BLaER1 (cell line): ENCODE results near the gene FLRT1.
"Not testable (repeated sequence)": the region's sequence is repeated elsewhere in the genome, so short reads cannot be mapped to it uniquely, and the experiment has no call there.

ENCODE experiments used
- H3K27ac ChIP-seq: shearing (Covaris generic); formaldehyde crosslinking; 2 replicates; pipeline ENCODE4 v1.8.1; 2022
- H3K27me3 ChIP-seq: shearing (Covaris generic); formaldehyde crosslinking; 2 replicates; pipeline ENCODE4 v1.8.1; 2022
- H3K36me3 ChIP-seq: shearing (Covaris generic); formaldehyde crosslinking; 2 replicates; pipeline ENCODE4 v1.8.1; 2022
- H3K4me1 ChIP-seq: shearing (Covaris generic); formaldehyde crosslinking; 2 replicates; pipeline ENCODE4 v1.8.1; 2022
- H3K4me2 ChIP-seq: shearing (Covaris generic); formaldehyde crosslinking; 2 replicates; pipeline ENCODE4 v1.8.1; 2022
- H3K4me3 ChIP-seq: shearing (Covaris generic); formaldehyde crosslinking; 2 replicates; pipeline ENCODE4 v1.8.1; 2022
- H3K9ac ChIP-seq: shearing (Covaris generic); formaldehyde crosslinking; 2 replicates; pipeline ENCODE4 v1.8.1; 2022
- H3K9me3 ChIP-seq: shearing (Covaris generic); formaldehyde crosslinking; 2 replicates; pipeline ENCODE4 v1.8.1; 2022
- H4K20me1 ChIP-seq: shearing (Covaris generic); formaldehyde crosslinking; 2 replicates; pipeline ENCODE4 v1.8.1; 2022
- Cebpa-rat ChIP-seq: shearing (Covaris generic); IDR thresholded peaks from 2 replicates; pipeline ENCODE4 v1.8.1; 2022

FLRT1 gene

GRCh38 chr11:64040684-64041322, 5.1 kb downstream of the FLRT1 start:
- H3K27me3 ChIP-seq = peaks cover 2% of the 10 kb centered on the region; the same call in 1 of the 2 replicates
- no peaks in the 10 kb centered on the region for H3K9me3 ChIP-seq
- no peak for TF ChIP-seq Cebpa-rat
- peaks cover 93% of the 10 kb centered on the region for H4K20me1 ChIP-seq
- peaks cover 78% of the 10 kb centered on the region for H3K4me1 ChIP-seq
- no peak overlapping the region for H3K27ac ChIP-seq
- no peak overlapping the region for H3K4me2 ChIP-seq
- no peak overlapping the region for H3K9ac ChIP-seq
- no peaks in the 10 kb centered on the region for H3K36me3 ChIP-seq
- H3K4me3 ChIP-seq = no peak overlapping the region

- Histone ChIP-seq H3K4me2 (no peak overlapping the region), H3K9ac (no peak overlapping the region), H4K20me1 (peaks cover 100% of the 10 kb centered on the region), H3K9me3 (no peaks in the 10 kb centered on the region), H3K27ac (no peak overlapping the region), H3K4me1 (peaks cover 86% of the 10 kb centered on the region), H3K36me3 (no peaks in the 10 kb centered on the region), H3K27me3 (no peaks in the 10 kb centered on the region), H3K4me3 (no peak overlapping the region)
- no peak for TF ChIP-seq Cebpa-rat
Measured at GRCh38 chr11:64041846-64042245, 6.1 kb downstream of the FLRT1 start.

DNA sequence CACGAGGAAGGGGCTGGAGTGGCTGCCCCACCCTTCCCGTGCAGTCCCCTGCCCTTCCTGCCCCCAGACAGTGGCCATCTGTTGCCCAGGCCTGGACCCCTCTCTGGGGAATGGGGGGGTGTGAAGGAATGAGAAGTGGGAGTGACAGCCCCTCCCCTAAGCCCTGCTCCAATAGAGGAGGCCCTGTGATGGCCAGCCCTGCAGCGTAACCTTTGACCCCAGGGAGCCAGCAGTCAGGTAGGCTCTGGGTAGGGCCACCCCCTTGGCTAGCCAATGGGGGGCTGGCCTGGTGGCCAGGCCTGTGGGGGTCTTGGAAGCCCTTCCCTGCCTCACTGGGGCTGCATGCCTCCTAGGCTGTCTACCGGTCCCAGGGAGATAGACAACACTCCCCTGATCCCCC, 6.6 kb downstream of the FLRT1 start:
- H3K27me3 ChIP-seq = no peaks in the 10 kb centered on the region
- H3K9ac ChIP-seq = no peak overlapping the region
- no peaks in the 10 kb centered on the region for H3K36me3 ChIP-seq
- H3K4me3 ChIP-seq = no peak overlapping the region
- H4K20me1 ChIP-seq = peaks cover 100% of the 10 kb centered on the region
- H3K9me3 ChIP-seq = no peaks in the 10 kb centered on the region
- 0 out of 2 replicates have a peak overlapping the region, but pooled peaks have one; percentile 14 for H3K27ac ChIP-seq
- H3K4me2 ChIP-seq = peak overlapping the region; percentile 65; the same call in 1 of the 2 replicates
- peaks cover 86% of the 10 kb centered on the region for H3K4me1 ChIP-seq
- no peak for TF ChIP-seq Cebpa-rat

- peak overlapping the region; percentile 65 for H3K4me2 ChIP-seq
- no peak overlapping the region for H3K27ac ChIP-seq
- H4K20me1 ChIP-seq = peaks cover 98% of the 10 kb centered on the region
- TF ChIP-seq Cebpa-rat = no peak
- no peaks in the 10 kb centered on the region for H3K27me3 ChIP-seq
- H3K9ac ChIP-seq = no peak overlapping the region
- no peaks in the 10 kb centered on the region for H3K36me3 ChIP-seq
- no peaks in the 10 kb centered on the region for H3K9me3 ChIP-seq
- H3K4me1 ChIP-seq = peaks cover 86% of the 10 kb centered on the region
- H3K4me3 ChIP-seq = no peak overlapping the region
Measured at GRCh38 chr11:64043545-64043944, 7.8 kb downstream of the FLRT1 start.

- peak overlapping the region; percentile 65 for H3K4me2 ChIP-seq
- TF ChIP-seq Cebpa-rat = no peak
- H4K20me1 ChIP-seq = peaks cover 98% of the 10 kb centered on the region
- no peaks in the 10 kb centered on the region for H3K27me3 ChIP-seq
- H3K9ac ChIP-seq = peak overlapping the region; percentile 15; the same call in 1 of the 2 replicates
- H3K9me3 ChIP-seq = no peaks in the 10 kb centered on the region
- H3K27ac ChIP-seq = peak overlapping the region; percentile 66
- H3K36me3 ChIP-seq = no peaks in the 10 kb centered on the region
- no peak overlapping the region for H3K4me3 ChIP-seq
- H3K4me1 ChIP-seq = peaks cover 78% of the 10 kb centered on the region
Measured at GRCh38 chr11:64044730-64045393, 9.1 kb downstream of the FLRT1 start.

DNA sequence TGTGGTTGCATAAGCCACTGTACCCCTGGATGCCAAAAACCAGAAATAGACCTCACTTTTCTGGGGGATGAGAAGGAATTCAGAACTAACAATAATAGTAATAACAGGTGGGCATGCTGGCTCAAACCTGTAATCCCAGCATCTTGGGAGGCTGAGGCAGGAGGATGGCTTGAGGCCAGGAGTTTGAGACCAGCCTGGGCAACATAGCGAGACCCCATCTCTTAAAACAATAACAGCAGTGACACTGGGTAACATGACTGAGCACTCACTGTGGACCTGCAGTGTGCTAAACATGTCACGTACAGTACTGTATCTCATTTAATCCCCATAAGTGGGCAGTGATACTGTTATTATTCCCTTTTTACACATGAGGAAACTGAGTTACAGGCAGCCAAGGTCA, 10.0 kb downstream of the FLRT1 start:
- Histone ChIP-seq H3K9me3 (no peaks in the 10 kb centered on the region), H3K4me2 (peak overlapping the region; percentile 65), H4K20me1 (peaks cover 98% of the 10 kb centered on the region), H3K27ac (no peak overlapping the region; the same call in 1 of the 2 replicates), H3K36me3 (no peaks in the 10 kb centered on the region), H3K9ac (peak overlapping the region; percentile 15; the same call in 1 of the 2 replicates), H3K4me1 (peaks cover 78% of the 10 kb centered on the region), H3K4me3 (no peak overlapping the region), H3K27me3 (no peaks in the 10 kb centered on the region)
- TF ChIP-seq Cebpa-rat = no peak

DNA sequence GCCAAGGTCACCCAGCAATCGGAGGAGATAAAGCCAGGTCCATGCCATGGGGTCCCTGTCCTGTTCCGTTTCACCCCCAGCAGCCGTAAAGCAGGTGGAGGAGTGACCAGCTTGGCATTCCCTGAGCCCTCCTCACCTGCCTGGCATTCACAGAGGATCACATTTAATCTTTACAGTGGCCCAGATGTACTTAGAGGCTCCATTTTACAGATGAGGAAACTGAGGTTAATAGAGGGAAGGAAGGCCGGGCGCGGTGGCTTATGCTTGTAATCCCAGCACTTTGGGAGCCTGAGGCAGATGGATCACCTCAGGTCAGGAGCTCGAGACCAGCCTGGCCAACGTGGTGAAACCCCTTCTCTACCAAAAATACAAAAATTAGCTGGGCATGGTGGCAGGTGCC, 11.6 kb downstream of the FLRT1 start:
- H3K4me3 ChIP-seq = not testable (repeated sequence)
- H4K20me1 ChIP-seq = peaks cover 98% of the 10 kb centered on the region

GRCh38 chr11:64048042-64048854, 12.5 kb downstream of the FLRT1 start:
- H3K4me3 ChIP-seq = peak overlapping the region; percentile 22; the same call in 1 of the 2 replicates
- H3K4me2 ChIP-seq = peak overlapping the region; percentile 86
- H3K36me3 ChIP-seq = no peaks in the 10 kb centered on the region
- peaks cover 77% of the 10 kb centered on the region for H3K4me1 ChIP-seq
- H3K9me3 ChIP-seq = no peaks in the 10 kb centered on the region
- H3K27me3 ChIP-seq = no peaks in the 10 kb centered on the region
- TF ChIP-seq Cebpa-rat = no peak
- H3K27ac ChIP-seq = peak overlapping the region; percentile 79
- peaks cover 98% of the 10 kb centered on the region for H4K20me1 ChIP-seq
- H3K9ac ChIP-seq = peak overlapping the region; percentile 68

More for the DNA sequence above, 11.6 kb downstream of the FLRT1 start:
- not testable (repeated sequence) for H3K9me3 ChIP-seq, H3K36me3 ChIP-seq, H3K27me3 ChIP-seq
- Histone ChIP-seq H3K9ac (peak overlapping the region; percentile 68; the same call in 1 of the 2 replicates), H3K27ac (0 out of 2 replicates have a peak overlapping the region, but pooled peaks have one; percentile 26), H3K4me2 (peak overlapping the region; percentile 86), H3K4me1 (peaks cover 77% of the 10 kb centered on the region)

DNA sequence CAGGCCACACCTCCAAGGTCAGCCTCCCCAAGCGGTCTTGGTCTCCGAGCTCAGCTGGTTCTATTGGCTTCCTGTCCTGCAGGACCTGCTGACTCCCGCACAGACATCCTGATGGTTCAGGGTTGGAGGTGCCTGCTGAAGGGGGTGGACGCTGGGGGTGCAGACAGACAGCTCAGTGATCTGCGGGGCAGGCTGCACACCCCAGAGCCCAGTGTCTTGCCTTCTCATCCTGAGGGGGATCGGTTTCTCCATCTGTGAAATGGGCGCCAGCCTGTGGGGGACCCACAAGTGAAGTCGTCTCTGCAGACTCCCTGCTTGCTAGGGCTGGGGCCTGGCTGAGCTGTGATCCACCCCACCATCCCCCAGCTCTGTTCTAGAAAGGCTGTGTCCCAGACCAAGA, 13.8 kb downstream of the FLRT1 start:
- Histone ChIP-seq H3K4me1 (peaks cover 77% of the 10 kb centered on the region), H3K9ac (no peak overlapping the region), H3K4me2 (no peak overlapping the region), H4K20me1 (peaks cover 98% of the 10 kb centered on the region), H3K27me3 (no peaks in the 10 kb centered on the region), H3K9me3 (no peaks in the 10 kb centered on the region), H3K36me3 (no peaks in the 10 kb centered on the region), H3K4me3 (no peak overlapping the region), H3K27ac (no peak overlapping the region)
- TF ChIP-seq Cebpa-rat = no peak
